Neuronal stem cell (in vitro differentiated cells): ENCODE data around the gene HOXA3.

ENCODE experiments used
- DNase-seq: peaks from one replicate; pipeline ENCODE4 v3.0.0-alpha.2; 2013; ENCODE audit warnings: low spot score
- H2AFZ ChIP-seq: one replicate; pipeline ENCODE4 v1.6.1; 2013; ENCODE audit warnings: mild to moderate bottlenecking, low read length, inconsistent platforms
- H2AK5ac ChIP-seq: 2 replicates; pipeline ENCODE4 v1.6.1; 2013; ENCODE audit warnings: low read depth, mild to moderate bottlenecking, inconsistent platforms, low read length, moderate library complexity, mixed read lengths
- H2BK120ac ChIP-seq: 2 replicates; pipeline ENCODE4 v1.6.1; 2013; ENCODE audit warnings: low read depth, mild to moderate bottlenecking, inconsistent platforms, low read length, moderate library complexity, mixed read lengths
- H2BK12ac ChIP-seq: one replicate; pipeline ENCODE4 v1.6.1; 2013; ENCODE audit warnings: low read length, inconsistent platforms
- H2BK15ac ChIP-seq: 2 replicates; pipeline ENCODE4 v1.6.1; 2013; ENCODE audit warnings: mild to moderate bottlenecking, low read length, inconsistent platforms, mixed read lengths
- H2BK5ac ChIP-seq: one replicate; pipeline ENCODE4 v1.6.1; 2013; ENCODE audit warnings: inconsistent platforms, mild to moderate bottlenecking, low read length, moderate library complexity
- H3K14ac ChIP-seq: one replicate; pipeline ENCODE4 v1.6.1; 2013; ENCODE audit warnings: low read length, inconsistent platforms
- H3K18ac ChIP-seq: 2 replicates; pipeline ENCODE4 v1.6.1; 2013; ENCODE audit warnings: low read length, inconsistent platforms
- H3K23ac ChIP-seq: 2 replicates; pipeline ENCODE4 v1.6.1; 2013; ENCODE audit warnings: low read depth, mild to moderate bottlenecking, mixed read lengths, low read length, inconsistent platforms; ENCODE audit not compliant: poor library complexity
- H3K27ac ChIP-seq: replicated peaks from 3 replicates; pipeline ENCODE4 v1.5.1; 2013; ENCODE audit warnings: low read length, inconsistent platforms
- H3K27me3 ChIP-seq, 3 experiments: 2 replicates each; pipeline ENCODE4 v1.6.1; 2013; ENCODE audit warnings: low read length in 3 of 3, mild to moderate bottlenecking in 2 of 3, inconsistent platforms in 1 of 3, low read depth in 1 of 3, mixed read lengths in 1 of 3, moderate library complexity in 1 of 3; ENCODE audit not compliant: control insufficient read depth in 3 of 3, insufficient read depth in 3 of 3
- H3K36me3 ChIP-seq, 2 donors: replicated peaks in 1 of 2; 2 replicates each; pipeline ENCODE4 v1.6.1; 2013; ENCODE audit warnings: low read length in 2 of 2; ENCODE audit not compliant: control insufficient read depth in 2 of 2, insufficient read depth in 2 of 2
- H3K4ac ChIP-seq: 2 replicates; pipeline ENCODE4 v1.6.1; 2013; ENCODE audit warnings: inconsistent platforms, mild to moderate bottlenecking, low read length, moderate library complexity
- H3K4me1 ChIP-seq, 2 donors: 1 replicate in 1 of 2; 2 replicates in 1 of 2; pipeline ENCODE4 v1.6.1; 2013; ENCODE audit warnings: low read length in 2 of 2, low read depth in 1 of 2; ENCODE audit not compliant: control insufficient read depth in 2 of 2, insufficient read depth in 1 of 2
- H3K4me2 ChIP-seq: one replicate; pipeline ENCODE4 v1.6.1; 2013; ENCODE audit warnings: mild to moderate bottlenecking, low read length, inconsistent platforms; ENCODE audit not compliant: insufficient read depth, poor library complexity, severe bottlenecking
- H3K4me3 ChIP-seq, 2 donors: 2 replicates each; pipeline ENCODE4 v1.5.1; 2013; ENCODE audit warnings: low read length in 2 of 2, mild to moderate bottlenecking in 2 of 2, inconsistent platforms in 1 of 2, moderate library complexity in 1 of 2
- H3K79me1 ChIP-seq: one replicate; pipeline ENCODE4 v1.6.1; 2013; ENCODE audit warnings: low read depth, mild to moderate bottlenecking, inconsistent platforms, low read length, moderate library complexity
- H3K9ac ChIP-seq: one replicate; pipeline ENCODE4 v1.6.1; 2013; ENCODE audit warnings: mild to moderate bottlenecking, low read depth, low read length, inconsistent platforms; ENCODE audit not compliant: poor library complexity
- H3K9me3 ChIP-seq, 2 donors: replicated peaks in 1 of 2; 2 replicates each; pipeline versions ENCODE3 to v1.6.1; 2013; ENCODE audit warnings: low read length in 2 of 2, mild to moderate bottlenecking in 2 of 2, inconsistent platforms in 1 of 2, low read depth in 1 of 2, mixed read lengths in 1 of 2, moderate library complexity in 1 of 2; ENCODE audit not compliant: control insufficient read depth in 2 of 2, insufficient read depth in 1 of 2
- H4K8ac ChIP-seq: one replicate; pipeline ENCODE4 v1.6.1; 2013; ENCODE audit warnings: low read depth, mild to moderate bottlenecking, inconsistent platforms, low read length, moderate library complexity
- H4K91ac ChIP-seq: one replicate; pipeline ENCODE4 v1.6.1; 2013; ENCODE audit warnings: low read length, low read depth, mild to moderate bottlenecking, inconsistent platforms; ENCODE audit not compliant: poor library complexity
- WGBS, 2 donors: extraction: QIAGEN DNeasy Blood & Tissue Kit; methylation state at CpG; one replicate each; pipeline ENCODE4 v1.1.7; 2013; ENCODE audit warnings: missing lambda C conversion rate in 2 of 2, mixed read lengths in 1 of 2; ENCODE audit not compliant: insufficient read length in 2 of 2, insufficient replicate concordance in 1 of 2; ENCODE audit errors: extremely low coverage in 2 of 2; 5-methylcytosine and 5-hydroxymethylcytosine counted together

Gene HOXA3

DNA sequence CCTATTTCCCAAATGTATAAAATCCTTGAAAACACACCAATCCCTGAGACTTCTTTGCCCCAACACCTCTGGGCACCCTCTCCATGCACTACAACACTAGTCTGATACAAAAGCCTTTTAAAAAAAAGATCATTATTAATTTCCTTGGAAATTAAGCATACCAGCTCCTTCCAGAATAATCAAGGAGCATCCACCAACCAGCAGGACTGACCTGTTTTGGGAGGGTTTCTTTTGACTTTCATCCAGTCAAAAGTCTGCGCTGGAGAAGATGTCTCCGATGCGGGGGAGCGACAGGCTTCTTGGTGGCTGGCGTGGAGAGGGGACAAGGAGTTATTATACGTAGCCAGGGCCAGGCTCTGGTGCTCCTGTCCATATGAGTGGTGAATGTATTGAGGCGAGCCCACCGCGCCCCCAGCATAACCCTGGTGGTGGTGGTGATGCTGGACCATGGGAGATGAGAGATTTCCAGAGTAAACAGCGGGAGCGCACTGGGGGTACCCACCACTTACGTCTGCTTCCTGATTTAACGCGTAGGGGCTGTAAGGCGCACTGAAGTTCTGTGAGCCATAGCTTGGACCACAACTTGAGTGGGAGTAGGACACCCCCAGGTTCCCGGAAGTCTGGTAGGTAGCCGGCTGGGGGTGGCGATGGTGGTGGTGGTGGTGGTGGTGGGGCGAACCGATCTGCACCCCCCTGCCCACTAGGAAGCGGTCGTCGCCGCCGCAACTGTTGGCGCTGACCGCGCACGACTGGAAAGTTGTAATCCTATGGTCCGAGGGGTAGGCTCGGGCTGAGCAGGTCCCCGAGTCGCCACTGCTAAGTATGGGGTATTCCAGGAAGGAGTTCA lies 57.1 kb downstream of the HOXA3 start:
- Histone ChIP-seq H3K4me3 (no peak overlapping the region), H3K23ac (no peak overlapping the region), H3K4ac (no peak overlapping the region), H3K27me3 (peaks cover 41 to 99% (median 94%) of the 10 kb centered on the region in 3 experiments), H3K27ac (no peak overlapping the region), H2AFZ (peak overlapping the region; percentile 90), H3K9me3 (peaks cover 0 to 3% of the 10 kb centered on the region in 2 donors), H3K4me2 (no peak overlapping the region), H3K18ac (no peak overlapping the region), H3K79me1 (no peaks in the 10 kb centered on the region), H4K8ac (no peak overlapping the region), H2AK5ac (no peak overlapping the region), H3K36me3 (no peaks in the 10 kb centered on the region), H2BK5ac (no peak overlapping the region), H3K9ac (no peak overlapping the region), H2BK120ac (no peak overlapping the region), H2BK12ac (no peak overlapping the region), H2BK15ac (no peak overlapping the region), H3K14ac (no peak overlapping the region), H3K4me1 (no peaks in the 10 kb centered on the region), H4K91ac (no peak overlapping the region)
- WGBS, 2 donors, result no CpG with 5 or more reads among the region's 33 CpGs
- DNase-seq, result peak; percentile 14

DNA sequence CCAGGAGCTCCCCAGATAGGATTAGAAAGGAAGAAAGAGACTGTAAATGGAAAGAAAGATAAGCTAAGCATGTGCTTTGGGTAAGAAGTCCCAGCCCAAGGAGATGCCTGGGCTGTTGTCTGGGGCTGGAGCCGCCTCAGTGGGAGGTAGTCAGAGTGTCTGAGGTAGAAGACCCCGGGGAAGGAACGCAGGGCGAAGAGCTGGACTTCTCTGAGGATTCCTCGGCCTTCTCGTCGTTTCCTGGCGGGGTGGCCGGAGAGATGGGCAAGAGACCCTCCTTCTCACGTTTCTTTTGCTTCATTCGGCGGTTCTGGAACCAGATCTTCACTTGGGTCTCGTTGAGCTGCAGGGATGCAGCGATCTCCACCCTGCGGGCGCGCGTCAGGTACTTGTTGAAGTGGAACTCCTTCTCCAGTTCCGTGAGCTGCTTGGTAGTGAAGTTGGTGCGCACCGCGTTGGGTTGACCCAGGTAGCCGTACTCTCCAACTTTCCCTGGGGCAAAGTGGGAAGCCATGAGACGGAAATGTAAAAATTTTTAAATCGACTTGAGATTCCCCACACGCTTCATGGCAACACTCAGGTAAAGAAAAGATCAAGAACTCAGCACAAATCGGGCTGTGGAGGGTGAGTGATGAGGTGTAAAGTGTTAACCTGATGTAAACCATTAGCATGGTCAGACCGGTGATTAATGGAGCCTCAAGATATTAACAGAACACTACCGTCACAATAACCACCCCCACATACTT lies 57.9 kb downstream of the HOXA3 start:
- Histone ChIP-seq H3K27ac (no peak overlapping the region), H3K36me3 (no peaks in the 10 kb centered on the region)
- peak; percentile 6 for DNase-seq

DNA sequence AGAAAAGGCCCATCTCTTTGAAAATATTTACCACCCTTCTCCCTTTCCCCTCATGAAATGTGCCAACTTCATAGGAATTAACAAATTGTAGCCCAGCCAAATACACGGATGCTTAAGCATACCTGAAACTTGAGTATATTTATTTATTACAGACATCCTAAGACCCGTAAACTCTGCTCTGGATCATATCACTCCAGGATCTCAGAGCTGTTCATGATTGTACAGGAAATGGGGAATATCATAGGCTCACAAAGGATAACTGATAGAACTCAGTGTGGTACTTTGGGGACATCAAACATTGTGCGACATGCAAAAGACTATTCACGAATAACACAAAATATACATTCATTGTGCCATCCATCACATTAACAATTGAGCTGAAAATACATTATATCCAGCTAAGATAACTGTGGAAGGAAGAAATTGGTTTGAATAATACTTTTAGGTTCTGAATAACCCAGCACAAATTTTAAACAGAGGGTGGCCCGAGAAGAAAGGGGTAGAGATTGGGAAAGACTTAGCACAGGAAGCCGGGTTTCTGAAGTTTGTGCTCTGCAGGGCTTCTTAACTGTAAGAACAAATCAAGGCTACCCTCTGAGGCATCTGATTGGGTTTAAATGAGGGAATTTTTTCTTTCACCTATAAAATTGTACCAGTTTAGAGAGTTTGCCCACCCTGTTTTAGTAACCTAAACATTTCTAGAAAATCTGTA lies 59.0 kb downstream of the HOXA3 start:
- H3K27ac ChIP-seq, result no peak overlapping the region
- H2BK12ac ChIP-seq, result no peak overlapping the region
- H3K4ac ChIP-seq, result no peak overlapping the region
- H2BK15ac ChIP-seq, result no peak overlapping the region
- no peak overlapping the region for H4K91ac ChIP-seq
- peaks cover 3 to 6% of the 10 kb centered on the region in 2 donors for H3K9me3 ChIP-seq
- no peak overlapping the region for H3K9ac ChIP-seq
- no peak overlapping the region for H2BK5ac ChIP-seq
- no peak overlapping the region for H3K18ac ChIP-seq
- H3K79me1 ChIP-seq, result no peaks in the 10 kb centered on the region
- no peak overlapping the region for H3K23ac ChIP-seq
- no peak overlapping the region for H2BK120ac ChIP-seq
- no peak overlapping the region for H4K8ac ChIP-seq
- no peak overlapping the region for H3K4me3 ChIP-seq
- no peak overlapping the region for H2AK5ac ChIP-seq
- no peak overlapping the region for H3K4me2 ChIP-seq
- H3K4me1 ChIP-seq, result no peaks in the 10 kb centered on the region
- no peaks in the 10 kb centered on the region for H3K36me3 ChIP-seq
- peaks cover 37 to 96% (median 86%) of the 10 kb centered on the region in 3 experiments for H3K27me3 ChIP-seq
- DNase-seq, result peak; percentile 2
- no peak overlapping the region for H2AFZ ChIP-seq
- WGBS, 2 donors, result no CpG with 5 or more reads among the region's 6 CpGs
- no peak overlapping the region for H3K14ac ChIP-seq

More for the DNA sequence above, 57.9 kb downstream of the HOXA3 start:
- Histone ChIP-seq H3K18ac (no peak overlapping the region), H3K4me2 (no peak overlapping the region), H4K91ac (no peak overlapping the region), H3K14ac (no peak overlapping the region), H2AFZ (no peak overlapping the region), H3K4ac (no peak overlapping the region), H2BK120ac (no peak overlapping the region), H3K4me1 (no peaks in the 10 kb centered on the region), H3K4me3 (no peak overlapping the region), H2BK15ac (no peak overlapping the region), H4K8ac (no peak overlapping the region), H3K27me3 (peaks cover 43 to 98% (median 96%) of the 10 kb centered on the region in 3 experiments), H3K9ac (no peak overlapping the region), H3K9me3 (peaks cover 2 to 3% of the 10 kb centered on the region in 2 donors), H2BK12ac (no peak overlapping the region), H2AK5ac (no peak overlapping the region), H2BK5ac (no peak overlapping the region), H3K23ac (peak overlapping the region; percentile 3), H3K79me1 (no peaks in the 10 kb centered on the region)
- WGBS, 2 donors, result no CpG with 5 or more reads among the region's 29 CpGs

DNA sequence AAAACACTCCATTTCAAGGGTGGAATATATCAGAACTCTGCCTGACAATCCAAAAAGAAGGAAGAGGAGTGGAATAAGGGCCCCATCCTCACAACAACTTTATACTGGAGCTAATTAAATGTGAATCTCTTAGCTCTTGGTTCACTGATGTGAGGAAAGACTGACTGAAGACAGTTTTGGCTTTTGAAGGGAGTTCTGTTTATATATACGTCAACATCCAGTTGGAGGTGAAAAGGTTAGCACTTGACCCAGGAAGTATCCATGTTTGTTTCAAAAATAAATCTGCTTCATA lies 59.6 kb downstream of the HOXA3 start:
- Histone ChIP-seq H3K4me3 (no peak overlapping the region), H3K79me1 (no peaks in the 10 kb centered on the region), H3K4ac (no peak overlapping the region), H2AK5ac (no peak overlapping the region), H3K27ac (no peak overlapping the region), H3K36me3 (no peaks in the 10 kb centered on the region), H3K4me1 (no peaks in the 10 kb centered on the region), H3K14ac (no peak overlapping the region), H3K27me3 (peaks cover 36 to 96% (median 83%) of the 10 kb centered on the region in 3 experiments), H3K9me3 (peaks cover 3 to 10% of the 10 kb centered on the region in 2 donors), H4K8ac (no peak overlapping the region), H2AFZ (no peak overlapping the region), H3K9ac (no peak overlapping the region), H2BK15ac (no peak overlapping the region), H2BK120ac (no peak overlapping the region), H3K18ac (no peak overlapping the region), H2BK5ac (no peak overlapping the region), H4K91ac (no peak overlapping the region), H3K4me2 (no peak overlapping the region), H3K23ac (no peak overlapping the region), H2BK12ac (no peak overlapping the region)
- no peak for DNase-seq
- no CpG with 5 or more reads among the region's 1 CpG for WGBS, 2 donors
